ENCODE data around the gene POLR1G.

The POLR1G gene

GRCh38 chr19:45406226-45407090, at the start of gene POLR1G:
Gene POLR1G, plus strand, starts transcription at chr19:45406644. Its CDS starts 53 bp downstream, at chr19:45406697.
- peak; percentile 81 to 90 for DNase-seq

- DNase-seq = no peak
Measured at GRCh38 chr19:45356760-45357444, 49.5 kb upstream of the POLR1G start.

GRCh38 chr19:45357445-45357783, 49.0 kb upstream of the POLR1G start:
- no peak for DNase-seq

- DNase-seq = no peak
Measured at GRCh38 chr19:45358213-45358792, 48.1 kb upstream of the POLR1G start.

GRCh38 chr19:45361608-45362007, 44.8 kb upstream of the POLR1G start:
- DNase-seq = no peak

- DNase-seq = no peak
Measured at GRCh38 chr19:45362291-45362690, 44.2 kb upstream of the POLR1G start.

- DNase-seq = no peak
Measured at GRCh38 chr19:45363861-45364459, 42.5 kb upstream of the POLR1G start.

GRCh38 chr19:45364696-45365095, 41.7 kb upstream of the POLR1G start:
- DNase-seq = no peak

GRCh38 chr19:45368127-45368526, 38.3 kb upstream of the POLR1G start:
- DNase-seq = no peak

- DNase-seq = no peak
Measured at GRCh38 chr19:45368737-45369340, 37.6 kb upstream of the POLR1G start.

GRCh38 chr19:45370410-45371204, 35.8 kb upstream of the POLR1G start, which contains the start of gene ERCC2:
Gene ERCC2, minus strand, starts transcription at chr19:45370573. Its CDS starts 33 bp downstream, at chr19:45370540.
- DNase-seq = peak; percentile 93 to 98

- no peak for DNase-seq
Measured at GRCh38 chr19:45376045-45376724, 30.3 kb upstream of the POLR1G start.

GRCh38 chr19:45380107-45380506, 26.3 kb upstream of the POLR1G start:
- DNase-seq = no peak

- no peak for DNase-seq
Measured at GRCh38 chr19:45382426-45382825, 24.0 kb upstream of the POLR1G start.

- DNase-seq = no peak
Measured at GRCh38 chr19:45385392-45386221, 20.8 kb upstream of the POLR1G start.

- peak in 1 of 2 experiments; percentile 38 for DNase-seq
Measured at GRCh38 chr19:45391346-45391745, 15.1 kb upstream of the POLR1G start.

GRCh38 chr19:45391871-45392665, 14.4 kb upstream of the POLR1G start:
- no peak for DNase-seq

GRCh38 chr19:45395821-45396617, 10.4 kb upstream of the POLR1G start:
- no peak for DNase-seq

GRCh38 chr19:45400192-45400591, 6.3 kb upstream of the POLR1G start:
- peak; percentile 25 to 60 for DNase-seq
